HG02943 (cell line): ENCODE measurements around the gene NPPA.

Experiments used
- ATAC-seq: cut with Tn5 transposase; IDR thresholded peaks from one replicate; pipeline ENCODE4 v1.9.1; 2021; ENCODE audit warnings: mild to moderate bottlenecking, low read depth, moderate library complexity; ENCODE audit not compliant: unreplicated experiment

NPPA gene

GRCh38 chr1:11845641-11846335 is 1.8 kb downstream of the NPPA start:
- ATAC-seq = no peak

DNA sequence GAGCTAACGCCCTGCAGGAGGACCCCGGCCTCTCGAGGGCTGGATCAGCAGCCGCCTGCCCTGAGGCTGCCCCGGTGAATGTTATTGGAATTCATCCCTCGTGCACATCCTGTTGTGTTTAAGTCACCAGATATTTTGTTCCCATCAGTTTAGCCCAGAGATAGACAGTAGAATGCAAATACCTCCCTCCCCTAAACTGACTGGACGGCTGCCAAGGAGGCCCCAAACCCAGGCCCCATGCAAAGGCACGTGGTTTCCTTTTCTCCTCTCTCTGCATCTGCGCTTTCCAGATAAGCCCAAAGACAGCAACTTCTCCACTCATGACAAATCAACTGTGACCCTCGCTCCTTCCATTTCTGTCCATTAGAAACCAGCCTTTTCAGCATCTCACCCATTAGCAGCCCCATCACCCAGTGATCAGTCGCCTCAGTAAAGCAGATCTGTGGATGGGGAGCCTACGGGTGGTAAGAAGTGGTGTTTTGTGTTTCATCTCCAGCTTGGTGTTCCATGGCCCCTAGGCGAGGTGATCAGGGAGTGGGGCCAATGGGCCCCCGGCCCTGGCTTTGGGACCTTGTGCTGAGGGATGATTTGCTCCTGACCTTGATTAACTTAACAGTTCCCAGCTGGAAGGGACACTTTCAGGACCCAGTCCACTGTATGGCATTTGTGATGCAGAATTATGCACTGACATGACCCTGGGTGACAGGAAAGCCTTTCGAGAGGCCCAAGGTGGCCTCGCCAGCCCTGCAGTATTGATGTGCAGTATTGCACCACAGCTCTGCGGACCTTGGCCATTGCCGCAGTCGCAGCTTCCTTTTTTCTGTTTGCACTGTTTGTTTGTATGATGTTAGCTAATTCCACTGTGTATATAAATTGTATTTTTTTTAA is 5.2 kb downstream of the NPPA start:
- ATAC-seq = no peak

DNA sequence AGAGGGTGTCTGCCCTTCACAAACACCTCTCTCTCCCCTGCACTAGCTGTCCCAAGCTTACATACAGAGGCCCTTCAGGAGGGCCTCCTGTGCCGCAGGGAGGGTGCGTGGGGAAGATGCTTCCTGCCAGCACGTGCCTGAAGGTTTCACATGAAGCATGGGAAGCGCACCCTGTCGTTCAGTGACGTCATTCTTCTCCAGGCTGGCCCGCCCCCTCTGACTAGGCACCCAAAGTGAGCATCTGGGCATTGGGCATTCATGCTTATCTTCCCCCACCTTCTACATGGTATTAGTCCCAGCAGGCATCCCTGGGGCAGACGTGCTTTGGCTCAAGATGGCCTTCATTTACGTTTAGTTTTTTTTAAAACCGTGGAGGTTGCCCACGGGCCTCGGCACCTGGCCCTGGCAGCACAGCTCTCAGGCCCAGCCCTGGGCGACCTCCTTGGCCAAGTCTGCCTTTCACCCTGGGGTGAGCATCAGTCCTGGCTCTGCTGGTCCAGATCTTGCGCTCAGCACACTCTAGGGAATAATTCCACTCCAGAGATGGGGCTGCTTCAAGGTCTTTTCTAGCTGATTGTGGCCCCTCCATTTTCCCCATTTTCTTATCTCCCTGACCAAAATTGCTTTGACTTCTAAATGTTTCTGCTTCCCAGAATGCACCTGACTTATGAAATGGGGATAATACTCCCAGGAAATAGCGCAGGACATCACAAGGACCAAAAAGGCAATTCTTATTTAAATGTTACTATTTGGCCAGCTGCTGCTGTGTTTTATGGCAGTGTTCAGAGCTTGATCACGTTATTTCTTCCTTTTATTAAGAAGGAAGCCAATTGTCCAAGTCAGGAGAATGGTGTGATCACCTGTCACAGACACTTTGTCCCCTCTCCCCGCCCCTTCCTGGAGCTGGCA is 6.1 kb downstream of the NPPA start:
- no peak for ATAC-seq

- ATAC-seq = no peak
These were observed 7.6 kb downstream of the NPPA start for GRCh38 chr1:11839727-11840705.

GRCh38 chr1:11838349-11839272 is 9.0 kb downstream of the NPPA start:
- no peak for ATAC-seq

GRCh38 chr1:11837767-11838348 is 9.7 kb downstream of the NPPA start:
- ATAC-seq = no peak

DNA sequence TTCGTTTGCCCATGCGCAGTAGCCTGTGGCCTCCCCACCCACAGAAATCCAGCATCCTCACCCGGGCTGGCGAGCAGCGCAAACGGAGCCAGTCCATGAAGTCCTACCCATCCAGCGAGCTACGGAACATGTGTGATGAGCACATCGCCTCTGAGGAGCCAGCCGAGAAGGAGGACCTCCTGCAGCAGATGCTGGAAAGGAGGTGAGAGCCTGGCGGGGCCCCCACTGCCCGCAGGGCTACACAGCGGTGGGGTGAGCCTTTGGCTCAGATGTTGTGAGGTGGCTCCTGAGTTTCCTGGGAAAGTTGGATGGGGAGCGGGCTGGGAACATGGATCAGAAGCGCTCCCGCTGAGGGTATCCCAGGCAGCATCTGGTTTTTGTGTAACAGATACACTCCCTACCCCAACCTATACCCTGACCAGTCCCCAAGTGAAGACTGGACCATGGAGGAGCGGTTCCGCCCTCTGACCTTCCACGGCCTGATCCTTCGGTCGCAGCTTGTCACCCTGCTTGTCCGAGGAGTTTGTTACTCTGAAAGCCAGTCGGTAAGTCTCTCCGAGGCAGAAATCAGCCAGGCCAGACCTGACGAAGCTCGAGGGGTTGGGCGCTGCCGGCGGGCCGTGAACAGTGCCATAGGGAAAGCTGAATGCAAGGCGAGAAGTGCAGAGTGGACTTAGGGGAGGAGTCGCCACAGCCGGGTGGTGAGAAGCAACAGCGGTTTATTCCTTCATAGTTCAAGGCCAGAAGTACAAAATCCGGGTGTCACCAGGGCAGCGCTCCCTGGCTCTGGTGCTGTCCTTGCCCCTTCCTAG is 10.4 kb downstream of the NPPA start:
- ATAC-seq = no peak

DNA sequence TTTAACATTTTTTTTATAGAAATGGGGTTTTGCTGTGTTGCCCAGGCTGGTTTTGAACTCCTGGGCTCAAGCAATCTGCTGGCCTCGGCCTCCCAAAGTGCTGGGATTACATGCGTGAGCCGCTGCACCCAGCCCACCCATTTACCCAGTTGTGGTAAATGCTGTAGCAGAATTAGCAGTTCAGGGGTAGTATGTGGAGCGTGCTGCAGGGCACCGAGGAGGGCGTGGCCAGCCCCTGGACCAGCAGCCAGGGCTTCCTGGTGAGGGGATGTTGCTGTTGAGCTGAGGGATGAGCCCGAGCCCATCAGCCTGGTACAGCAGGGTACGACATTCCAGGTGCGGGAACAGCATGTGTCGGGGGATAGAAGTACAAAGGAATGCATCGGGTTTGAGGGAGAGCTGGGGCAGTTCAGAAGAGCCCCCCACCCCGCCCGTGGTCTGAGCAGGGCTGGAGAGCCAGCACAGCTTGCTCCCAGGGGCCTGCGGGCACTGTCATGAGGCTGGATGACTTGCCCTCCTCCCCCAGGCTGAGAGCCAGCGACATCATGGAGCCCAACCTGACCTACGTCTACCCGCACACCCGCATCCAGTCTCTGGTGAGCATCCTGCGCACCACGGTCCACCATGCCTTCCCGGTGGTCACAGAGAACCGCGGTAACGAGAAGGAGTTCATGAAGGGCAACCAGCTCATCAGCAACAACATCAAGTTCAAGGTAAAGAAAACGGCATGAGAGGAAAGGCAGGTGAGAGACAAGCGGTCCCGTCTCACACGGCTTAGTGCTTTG is 11.9 kb downstream of the NPPA start:
- no peak for ATAC-seq

DNA sequence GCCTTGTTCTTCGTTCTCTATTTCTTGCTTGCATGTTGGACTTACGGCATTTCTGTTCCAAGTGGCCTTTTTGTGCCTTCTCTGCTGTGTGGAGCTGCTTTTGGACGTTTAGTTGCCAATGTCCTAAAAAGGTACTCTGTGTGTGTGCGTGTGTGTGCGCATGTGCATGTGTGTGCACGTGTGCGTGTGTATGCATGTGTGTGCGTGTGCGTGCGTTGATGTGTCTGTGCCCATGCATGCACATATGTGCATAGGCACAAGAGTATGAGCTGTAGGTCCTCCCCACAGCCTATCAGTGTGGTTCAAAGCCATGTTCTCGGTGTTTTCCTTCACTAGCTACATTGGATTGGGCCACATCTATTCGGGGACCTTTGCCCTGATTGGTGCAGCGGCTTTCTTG is 13.7 kb downstream of the NPPA start:
- no peak for ATAC-seq

DNA sequence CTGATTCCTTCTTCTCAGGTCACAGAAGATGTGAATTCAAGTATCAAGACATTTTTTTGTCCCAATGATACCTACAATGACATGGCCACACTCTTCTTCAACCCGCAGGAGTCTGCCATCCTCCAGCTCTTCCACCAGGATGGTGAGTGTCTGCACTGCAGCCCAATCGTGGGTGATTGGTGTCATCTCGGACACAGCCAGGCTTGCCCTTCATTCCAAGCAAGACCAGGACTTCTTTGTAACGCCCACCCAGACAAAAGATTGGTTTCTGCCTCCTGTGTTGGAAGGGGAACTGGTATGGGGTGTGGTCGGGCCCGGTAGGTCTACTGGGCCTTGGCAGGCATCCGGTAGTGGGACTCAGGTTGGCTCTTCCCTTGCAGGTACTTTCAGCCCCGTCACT is 14.1 kb downstream of the NPPA start:
- ATAC-seq = no peak

DNA sequence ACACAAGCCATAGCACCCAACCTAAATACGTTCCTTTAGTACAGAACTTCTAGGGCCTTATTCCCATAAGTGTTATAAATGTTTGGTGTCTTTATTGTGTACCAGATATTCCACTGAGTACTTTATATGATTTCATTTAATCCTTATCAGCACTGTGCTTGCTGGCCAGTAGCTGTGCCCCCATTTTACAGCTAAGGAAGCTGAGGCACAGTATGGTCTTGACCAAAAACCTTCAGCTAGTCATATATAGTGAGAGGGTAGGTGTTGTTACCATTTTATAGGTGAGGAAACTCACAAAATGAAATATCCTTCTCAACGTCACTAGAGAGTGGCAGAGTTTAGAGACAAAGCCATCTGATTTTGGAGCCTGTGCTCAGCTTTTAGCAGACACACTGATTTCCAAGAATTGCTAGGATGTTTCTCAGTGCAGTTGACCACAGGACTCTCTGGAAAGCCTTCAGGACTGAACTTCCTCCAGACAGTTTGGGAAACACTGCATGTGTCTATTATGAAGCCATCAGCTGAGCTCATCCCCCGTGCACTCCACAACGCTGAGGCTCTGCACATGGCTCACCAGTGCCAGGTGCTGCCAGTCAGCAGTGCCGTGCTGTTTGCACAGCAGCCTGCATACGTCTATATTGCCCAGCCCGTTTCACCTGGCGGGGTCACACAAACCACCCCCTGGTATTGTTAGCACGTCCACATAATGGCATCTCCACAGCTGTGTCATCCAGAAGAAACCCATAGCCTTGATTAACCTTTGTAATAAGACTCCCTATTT is 15.4 kb downstream of the NPPA start:
- no peak for ATAC-seq

DNA sequence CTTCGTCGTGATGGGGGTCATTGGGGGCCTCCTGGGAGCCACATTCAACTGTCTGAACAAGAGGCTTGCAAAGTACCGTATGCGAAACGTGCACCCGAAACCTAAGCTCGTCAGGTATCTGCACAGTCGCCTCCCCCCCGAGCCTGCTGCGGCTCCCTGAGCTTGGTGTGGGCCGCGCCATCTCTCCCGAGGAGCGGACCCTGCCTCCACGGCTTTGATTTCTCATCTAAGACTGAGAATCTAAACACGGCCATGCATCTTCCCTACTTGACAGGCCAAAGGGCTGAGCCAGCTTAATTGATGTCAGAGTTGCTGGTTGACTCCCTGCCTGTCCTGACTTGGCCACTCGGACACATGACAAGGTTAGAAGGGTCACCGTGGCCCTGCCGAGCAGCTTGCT is 19.1 kb downstream of the NPPA start:
- ATAC-seq = no peak

- no peak for ATAC-seq
These were observed 20.6 kb downstream of the NPPA start for GRCh38 chr1:11826946-11827345.

- ATAC-seq = no peak
These were observed 22.5 kb downstream of the NPPA start for GRCh38 chr1:11825131-11825530.

DNA sequence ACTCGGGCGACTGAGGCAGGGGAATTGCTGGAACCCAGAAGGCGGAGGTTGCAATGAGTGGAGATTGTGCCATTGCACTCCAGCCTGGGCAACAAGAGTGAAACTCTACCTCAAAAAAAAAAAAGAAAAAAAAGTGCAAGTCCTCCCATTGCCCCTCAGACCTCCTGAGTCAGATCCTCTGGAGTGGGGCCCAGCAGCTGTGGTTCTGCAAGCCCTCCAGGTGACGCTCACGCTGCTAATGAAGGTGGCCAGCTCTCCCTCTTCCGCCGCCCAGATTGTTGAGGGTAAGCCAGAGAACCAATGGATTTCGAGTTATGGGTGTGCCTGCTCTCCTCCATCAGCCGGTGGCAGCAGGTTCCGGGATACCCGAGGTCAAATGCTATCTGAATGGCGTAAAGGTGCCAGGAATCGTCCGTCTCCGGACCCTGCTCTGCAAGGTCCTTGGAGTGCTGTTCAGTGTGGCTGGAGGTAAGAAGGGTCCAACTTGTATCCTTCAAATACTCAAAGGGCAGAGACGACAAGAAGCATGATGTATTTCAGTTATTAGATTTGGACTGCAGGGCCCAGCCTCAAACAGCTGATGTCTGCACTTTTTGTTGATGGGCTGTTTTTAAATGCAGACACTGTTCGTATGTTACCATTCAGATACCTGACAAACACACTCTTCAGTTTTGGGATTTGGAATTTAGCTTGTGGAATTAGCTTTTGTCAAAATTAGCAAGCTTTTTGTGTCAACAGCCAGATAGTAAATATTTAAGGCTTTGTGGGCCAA is 24.0 kb downstream of the NPPA start:
- no peak for ATAC-seq
